ENCODE measurements around the gene SLC50A1. TPM values are rescaled to one million over a fixed set of nuclear protein-coding genes. Genes with fewer than 3 reads are reported as not detected.
A peak's percentile ranks its signal among the peaks of the same experiment; 100 is the strongest.
"Not testable (repeated sequence)": the region's sequence is repeated elsewhere in the genome, so short reads cannot be mapped to it uniquely, and the experiment has no call there.

The SLC50A1 gene
- total RNA-seq, 1 donor from 2014 or later, result 25.9 TPM

GRCh38 chr1:155166051-155166470 lies 30.4 kb downstream of the SLC50A1 start:
- peaks cover 8% of the 10 kb centered on the region for H3K36me3 Mint-ChIP-seq
- H3K27me3 Mint-ChIP-seq (ENCODE audit: low read depth), result no peaks in the 10 kb centered on the region
- no peaks in the 10 kb centered on the region for H3K9me3 Mint-ChIP-seq
- H3K4me1 Mint-ChIP-seq, result peaks cover 6% of the 10 kb centered on the region
- no peak for TF ChIP-seq CTCF (IDR thresholded peaks at IDR 0.05; ENCODE audit: unreplicated experiment)
- no peak overlapping the region for H3K4me3 Mint-ChIP-seq
- DNase-seq (ENCODE audit: low spot score in 2 of 2, unreplicated experiment in 2 of 2), result no peak
- no peak overlapping the region for H3K27ac Mint-ChIP-seq

GRCh38 chr1:155166471-155167165 lies 31.0 kb downstream of the SLC50A1 start:
- Mint-ChIP-seq H3K9me3 (no peaks in the 10 kb centered on the region), H3K27me3 (ENCODE audit: low read depth) (no peaks in the 10 kb centered on the region), H3K36me3 (peaks cover 8% of the 10 kb centered on the region), H3K4me1 (peaks cover 6% of the 10 kb centered on the region), H3K27ac (no peak overlapping the region), H3K4me3 (no peak overlapping the region)
- DNase-seq (ENCODE audit: low spot score in 2 of 2, unreplicated experiment in 2 of 2), result no peak
- TF ChIP-seq CTCF (IDR thresholded peaks at IDR 0.05; ENCODE audit: unreplicated experiment), result no peak

GRCh38 chr1:155167166-155168104 lies 31.8 kb downstream of the SLC50A1 start:
- H3K4me3 Mint-ChIP-seq, result peak overlapping the region; percentile 60
- DNase-seq (ENCODE audit: low spot score in 2 of 2, unreplicated experiment in 2 of 2), result peak; percentile 82 to 91
- H3K9me3 Mint-ChIP-seq, result no peaks in the 10 kb centered on the region
- H3K4me1 Mint-ChIP-seq, result peaks cover 13% of the 10 kb centered on the region
- TF ChIP-seq CTCF (IDR thresholded peaks at IDR 0.05; ENCODE audit: unreplicated experiment), result peak; percentile 83
- peak overlapping the region; percentile 77 for H3K27ac Mint-ChIP-seq
- peaks cover 8% of the 10 kb centered on the region for H3K36me3 Mint-ChIP-seq
- no peaks in the 10 kb centered on the region for H3K27me3 Mint-ChIP-seq (ENCODE audit: low read depth)

GRCh38 chr1:155168105-155168445 lies 32.4 kb downstream of the SLC50A1 start:
- H3K27ac Mint-ChIP-seq; H3K27me3 Mint-ChIP-seq (ENCODE audit: low read depth); DNase-seq (ENCODE audit: low spot score in 2 of 2, unreplicated experiment in 2 of 2); H3K36me3 Mint-ChIP-seq; H3K9me3 Mint-ChIP-seq; H3K4me3 Mint-ChIP-seq: not testable (repeated sequence)
- peaks cover 17% of the 10 kb centered on the region for H3K4me1 Mint-ChIP-seq

GRCh38 chr1:155168456-155169210 lies 33.0 kb downstream of the SLC50A1 start:
- Mint-ChIP-seq H3K36me3 (peaks cover 8% of the 10 kb centered on the region), H3K9me3 (no peaks in the 10 kb centered on the region), H3K4me3 (no peak overlapping the region), H3K4me1 (peaks cover 22% of the 10 kb centered on the region), H3K27me3 (ENCODE audit: low read depth) (peaks cover 2% of the 10 kb centered on the region), H3K27ac (no peak overlapping the region)
- TF ChIP-seq CTCF (IDR thresholded peaks at IDR 0.05; ENCODE audit: unreplicated experiment), result no peak
- DNase-seq (ENCODE audit: low spot score in 2 of 2, unreplicated experiment in 2 of 2), result no peak
